Amniotic epithelial cell (primary cell): ENCODE results near the gene TUBB3.
"Not testable (repeated sequence)": the region's sequence is repeated elsewhere in the genome, so short reads cannot be mapped to it uniquely, and the experiment has no call there.

Experiments used
- DNase-seq: peaks from one replicate; pipeline ENCODE4 v3.0.0-alpha.2; 2010; ENCODE audit warnings: low read depth

The TUBB3 gene

GRCh38 chr16:89922884-89923639, at the start of gene TUBB3:
TSS of gene TUBB3 (plus strand) at chr16:89923342. CDS start at chr16:89923402, 60 bp downstream.
- DNase-seq = peak; percentile 59

GRCh38 chr16:89873972-89874689, 49.0 kb upstream of the TUBB3 start:
- peak; percentile 88 for DNase-seq

GRCh38 chr16:89879123-89879522, 44.0 kb upstream of the TUBB3 start:
- not testable (repeated sequence) for DNase-seq

GRCh38 chr16:89880477-89881367, 42.4 kb upstream of the TUBB3 start:
- no peak for DNase-seq

- no peak for DNase-seq
These were observed 41.8 kb upstream of the TUBB3 start for GRCh38 chr16:89881368-89881730.

GRCh38 chr16:89883346-89884040, 39.6 kb upstream of the TUBB3 start:
- no peak for DNase-seq

- no peak for DNase-seq
These were observed 39.1 kb upstream of the TUBB3 start for GRCh38 chr16:89884041-89884421.

- no peak for DNase-seq
These were observed 35.9 kb upstream of the TUBB3 start for GRCh38 chr16:89887243-89887642.

- DNase-seq = no peak
These were observed 32.9 kb upstream of the TUBB3 start for GRCh38 chr16:89890200-89890599.

GRCh38 chr16:89890886-89891657, 32.1 kb upstream of the TUBB3 start:
- no peak for DNase-seq

GRCh38 chr16:89892055-89892630, 31.0 kb upstream of the TUBB3 start:
- no peak for DNase-seq

GRCh38 chr16:89892635-89893034, 30.5 kb upstream of the TUBB3 start:
- DNase-seq = no peak

GRCh38 chr16:89893642-89894548, 29.2 kb upstream of the TUBB3 start:
- no peak for DNase-seq

- no peak for DNase-seq
These were observed 27.5 kb upstream of the TUBB3 start for GRCh38 chr16:89895482-89896250.

GRCh38 chr16:89897204-89897603, 25.9 kb upstream of the TUBB3 start:
- no peak for DNase-seq

GRCh38 chr16:89898201-89898967, 24.8 kb upstream of the TUBB3 start:
- DNase-seq = no peak

- no peak for DNase-seq
These were observed 23.2 kb upstream of the TUBB3 start for GRCh38 chr16:89899879-89900481.

- DNase-seq = no peak
These were observed 22.3 kb upstream of the TUBB3 start for GRCh38 chr16:89900885-89901284.
